COR-L47 (cell line): Measurements from ENCODE around the gene ZNF391.
"Not testable (repeated sequence)": the region's sequence is repeated elsewhere in the genome, so short reads cannot be mapped to it uniquely, and the experiment has no call there.

Source experiments
- DNase-seq: peaks from one replicate; lab custom pipeline; 2025; lab: John Stamatoyannopoulos, UW

ZNF391 gene

DNA sequence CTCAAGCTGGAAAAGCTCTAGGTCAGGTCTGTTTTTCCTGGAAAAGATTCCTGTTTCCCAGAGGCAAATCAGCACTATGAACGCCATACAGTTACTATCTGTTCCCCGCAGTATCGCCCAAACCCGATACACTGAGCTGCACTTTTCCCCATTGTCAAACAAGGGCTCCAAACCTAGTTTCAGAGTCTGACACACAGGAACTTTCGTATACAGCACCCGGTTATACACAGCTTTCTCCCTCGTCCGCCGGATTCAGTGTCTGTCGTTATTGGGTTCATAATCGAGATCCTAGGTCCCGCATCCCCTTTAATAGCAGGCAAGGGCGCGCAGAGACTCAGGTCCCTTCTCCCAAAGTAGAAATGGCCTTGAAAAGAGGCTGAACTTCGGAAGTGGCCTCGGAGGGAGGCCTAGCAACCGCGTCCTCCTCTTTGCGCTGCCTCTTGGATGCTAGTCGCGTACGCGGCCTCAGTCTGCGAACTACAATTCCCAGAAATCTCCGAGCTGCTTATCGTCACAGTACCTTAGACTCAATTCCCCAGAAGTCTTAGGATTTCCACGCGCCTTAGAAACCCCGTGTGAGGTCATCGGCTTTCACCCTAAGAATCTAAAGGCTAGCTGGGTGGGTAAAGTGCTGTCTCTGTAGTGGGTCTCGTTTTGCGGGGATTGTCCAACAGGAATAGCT, 34.2 kb downstream of the ZNF391 start:
- DNase-seq: no peak

DNA sequence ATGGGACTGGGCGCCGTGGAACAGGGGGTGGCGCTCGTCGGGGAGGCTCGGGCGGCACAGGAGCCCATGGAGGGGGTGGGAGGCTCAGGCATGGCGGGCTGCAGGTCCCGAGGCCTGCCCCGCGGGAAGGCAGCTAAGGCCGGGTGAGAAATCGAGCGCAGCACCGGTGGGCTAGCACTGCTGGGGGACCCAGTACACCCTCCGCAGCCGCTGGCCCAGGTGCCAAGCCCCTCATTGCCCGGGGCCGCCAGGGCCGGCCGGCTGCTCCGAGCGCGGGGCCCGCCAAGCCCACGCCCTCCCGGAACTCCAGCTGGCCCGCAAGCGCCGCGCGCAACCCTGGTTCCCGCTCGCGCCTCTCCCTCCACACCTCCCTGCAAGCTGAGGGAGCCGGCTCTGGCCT, 36.3 kb downstream of the ZNF391 start:
- not testable (repeated sequence) for DNase-seq

DNA sequence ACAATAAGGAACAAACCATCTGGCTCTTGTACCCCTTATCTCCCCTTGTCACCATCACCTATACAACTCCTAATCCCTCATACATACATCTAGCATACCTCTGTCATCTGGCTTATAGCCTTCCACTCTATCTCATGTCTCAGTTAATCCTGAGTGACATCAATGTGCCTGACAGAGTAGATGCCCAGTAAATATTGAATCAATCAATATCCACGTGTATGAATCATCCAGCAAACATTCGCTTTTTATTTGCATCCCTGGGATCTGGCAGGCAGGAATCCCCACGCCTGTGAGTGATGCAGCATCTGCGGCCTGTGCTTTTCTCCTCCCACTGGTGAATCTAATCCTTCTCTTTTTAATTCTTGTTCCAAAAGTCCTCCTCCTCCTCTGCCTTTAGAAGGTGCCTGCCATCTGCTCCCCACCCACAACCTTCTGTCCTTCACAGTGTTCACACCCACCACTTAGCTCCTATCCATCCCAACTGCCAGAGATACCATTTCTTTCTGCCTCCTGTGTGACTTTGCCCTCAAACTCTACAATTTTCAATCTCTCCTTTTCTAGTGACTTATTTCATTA, 37.6 kb downstream of the ZNF391 start:
- no peak for DNase-seq

DNA sequence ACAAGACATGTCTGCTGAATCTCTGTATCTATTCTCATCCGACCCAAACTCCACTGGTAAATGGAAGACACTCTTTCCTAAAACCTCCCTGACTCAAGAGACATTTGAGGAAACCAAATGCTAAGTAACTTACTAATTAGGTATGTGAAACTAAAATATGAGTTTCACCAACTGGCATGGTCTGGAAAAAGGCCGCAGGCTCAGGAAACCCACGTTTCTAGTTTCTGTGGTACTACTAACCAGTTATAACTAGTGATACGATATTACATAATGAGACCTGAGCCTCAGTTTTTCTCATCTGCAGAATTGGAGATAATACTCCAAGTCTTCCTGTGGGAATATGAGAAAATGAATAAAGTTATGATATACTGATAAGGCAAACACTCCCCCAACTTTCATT, 39.9 kb downstream of the ZNF391 start:
- no peak for DNase-seq

DNA sequence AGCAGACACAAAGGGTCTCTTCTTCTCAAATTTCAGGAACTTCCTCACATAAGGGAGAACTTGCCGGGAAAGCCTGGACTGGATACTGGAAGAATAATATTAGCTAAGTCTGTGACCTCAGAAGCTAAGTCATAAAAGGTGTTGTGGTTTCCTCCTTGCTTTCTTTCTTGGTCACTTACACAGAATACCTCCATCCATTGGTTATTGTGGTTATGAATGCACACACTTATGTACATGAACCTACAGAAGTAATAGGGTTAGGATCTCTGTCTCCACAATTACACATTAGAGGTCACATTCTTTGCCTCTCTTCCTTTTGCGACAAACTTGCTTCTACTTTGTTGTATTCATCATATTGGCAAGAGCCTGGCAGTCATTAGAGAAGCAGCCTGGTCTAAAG, 40.4 kb downstream of the ZNF391 start:
- DNase-seq: no peak

DNA sequence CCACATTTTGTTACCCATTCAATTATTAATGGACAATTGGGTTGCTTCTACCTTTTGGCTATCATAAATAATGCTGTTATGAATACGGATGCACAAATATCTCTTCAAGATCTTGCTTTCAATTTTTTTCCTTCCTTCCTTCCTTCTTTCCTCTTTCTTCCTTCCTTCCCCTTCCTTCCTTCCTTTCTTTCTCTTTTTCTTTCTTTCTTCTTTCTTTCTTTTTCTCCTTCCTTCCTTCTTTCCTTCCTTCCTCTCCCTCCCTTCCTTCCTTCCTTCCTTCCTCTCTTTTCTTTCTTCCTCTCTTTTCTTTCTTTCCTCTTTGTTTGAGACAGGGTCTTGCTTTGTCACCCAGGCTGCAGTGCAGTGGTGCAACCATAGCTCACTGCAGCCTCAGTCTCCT, 45.2 kb downstream of the ZNF391 start:
- DNase-seq: no peak

DNA sequence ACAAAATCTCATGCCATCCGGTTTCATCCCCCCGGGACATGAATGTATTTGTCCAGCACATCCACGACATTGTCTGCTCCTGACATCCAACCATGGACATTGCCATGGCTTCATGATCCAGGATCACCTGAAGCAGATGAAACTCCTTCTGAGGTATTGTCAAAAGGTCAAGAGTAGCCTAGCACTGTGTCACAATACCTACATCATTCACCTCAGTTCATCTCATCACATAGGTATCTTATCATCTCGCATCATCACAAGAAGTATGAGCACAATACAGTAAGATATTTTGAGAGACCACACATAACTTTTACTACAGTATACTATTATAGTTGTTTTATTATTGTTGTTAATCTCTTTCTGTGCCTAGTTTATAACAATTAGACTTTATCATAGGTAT, 50.8 kb downstream of the ZNF391 start:
- no peak for DNase-seq

DNA sequence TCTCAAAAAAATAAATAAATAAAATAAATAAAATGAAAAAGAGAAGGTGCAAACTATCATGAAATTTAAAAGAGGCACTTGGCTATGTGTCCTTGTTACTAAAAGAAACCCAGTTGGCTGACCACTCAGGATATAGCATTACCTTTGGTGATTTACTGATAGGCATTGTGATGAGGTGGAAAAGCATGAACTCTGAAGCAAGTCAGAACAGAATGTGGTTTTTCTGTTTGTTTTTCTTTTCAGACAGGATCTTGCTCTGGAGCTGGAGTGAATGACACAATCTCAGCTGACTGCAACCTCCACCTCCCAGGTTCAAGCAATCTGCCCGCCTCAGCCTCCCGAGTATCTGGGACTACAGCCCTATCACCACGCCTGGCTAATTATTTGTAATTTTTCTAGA, 52.4 kb downstream of the ZNF391 start:
- no peak for DNase-seq

DNA sequence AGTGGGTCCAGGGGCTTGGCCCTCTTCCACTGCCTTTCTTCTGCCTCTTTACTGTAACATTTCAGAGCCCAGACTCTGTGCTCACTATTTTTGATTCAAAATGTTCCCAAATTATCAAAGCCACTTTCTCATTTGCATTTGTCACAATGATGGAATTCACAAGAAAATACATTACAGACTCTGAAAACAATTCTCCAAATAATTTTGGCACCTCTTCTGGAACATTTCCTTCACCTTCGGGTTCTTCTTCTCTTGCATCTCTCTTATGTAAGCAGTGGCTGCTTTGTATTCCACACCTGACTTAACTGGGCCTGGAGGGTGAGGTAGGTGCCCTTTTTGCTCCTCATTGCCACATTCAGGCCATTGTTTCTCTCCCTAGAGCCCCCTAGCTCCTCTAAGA, 54.4 kb downstream of the ZNF391 start:
- no peak for DNase-seq

DNA sequence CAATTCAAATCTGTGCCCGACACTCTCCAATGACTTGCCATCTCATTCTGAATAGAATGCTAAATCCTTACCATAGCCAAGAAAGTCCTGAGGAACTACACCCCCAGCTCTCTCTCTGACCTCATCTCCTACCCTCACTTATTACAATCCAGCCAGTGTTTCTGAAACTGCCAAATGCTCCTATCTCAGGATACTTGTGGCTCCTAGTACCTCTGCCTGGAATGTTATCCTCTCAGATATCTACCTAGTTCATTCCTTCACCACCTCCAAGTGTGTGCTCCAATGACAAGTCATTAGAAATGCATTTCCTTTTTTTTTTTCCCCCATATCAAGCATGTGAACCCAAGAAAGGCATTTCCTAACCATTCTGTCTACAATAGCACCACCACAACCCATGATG, 59.9 kb downstream of the ZNF391 start:
- DNase-seq: no peak

DNA sequence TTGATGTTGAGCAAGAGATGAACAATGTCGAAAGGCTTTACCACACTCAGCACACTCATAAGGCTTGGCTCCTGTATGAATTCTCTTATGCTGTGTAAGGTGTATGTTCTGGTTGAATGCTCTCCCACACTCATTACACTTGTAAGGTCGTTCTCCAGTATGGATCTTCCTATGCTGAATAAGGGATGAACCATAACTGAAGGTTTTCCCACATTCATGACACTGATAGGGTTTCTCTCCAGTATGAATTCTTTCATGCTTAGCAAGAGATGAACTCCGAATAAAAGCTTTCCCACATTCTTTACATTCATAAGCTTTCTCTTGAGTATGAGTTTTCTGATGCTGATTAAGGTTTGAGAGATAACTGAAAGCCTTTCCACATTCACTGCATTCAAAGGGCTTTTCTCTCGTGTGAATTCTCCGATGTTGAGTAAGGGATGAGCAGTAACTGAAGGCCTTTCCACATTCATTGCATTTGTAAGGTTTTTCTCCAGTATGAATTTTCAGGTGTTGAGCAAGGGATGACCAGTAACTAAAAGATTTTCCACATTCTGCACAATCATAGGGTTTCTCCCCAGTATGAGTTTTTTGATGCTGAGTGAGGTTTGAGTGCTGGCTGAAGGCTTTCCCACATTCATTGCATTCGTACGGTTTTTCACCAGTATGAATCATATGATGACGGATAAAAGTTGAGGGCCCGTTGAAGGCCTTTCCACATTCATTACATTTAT, 63.3 kb downstream of the ZNF391 start:
- no peak for DNase-seq

DNA sequence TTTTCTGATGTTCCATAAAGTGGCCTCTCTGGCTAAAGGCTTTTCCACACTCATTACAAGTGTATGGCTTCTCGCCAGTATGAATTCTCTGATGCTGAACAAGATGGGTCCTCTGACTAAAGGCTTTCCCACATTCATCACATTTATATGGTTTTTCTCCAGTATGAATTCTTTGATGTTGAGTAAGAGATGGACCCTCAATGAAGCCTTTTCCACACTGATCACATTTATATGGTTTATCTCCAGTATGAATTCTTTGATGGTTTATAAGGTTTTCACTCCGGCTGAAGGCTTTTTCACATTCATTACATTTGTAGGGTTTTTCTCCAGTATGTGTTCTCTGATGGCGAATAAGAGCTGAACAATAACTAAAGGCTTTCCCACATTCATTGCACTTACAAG, 63.9 kb downstream of the ZNF391 start:
- DNase-seq: no peak
